Stimulated activated CD4-positive, alpha-beta T cell treated with anti-CD3 and anti-CD28 coated beads, Interleukin-2, amount 100 ng/mL, for 24 hours (primary cell): ENCODE results near the gene LCORL.
A peak's percentile ranks its signal among the peaks of the same experiment; 100 is the strongest.

Source experiments
- DNase-seq, 2 donors: peaks; one replicate each; pipeline ENCODE4 v3.0.0-alpha.2; 2020

LCORL gene

GRCh38 chr4:17823871-17824669 is 197.5 kb downstream of the LCORL start:
- no peak for DNase-seq

- DNase-seq: no peak
These were observed 204.5 kb downstream of the LCORL start for GRCh38 chr4:17817027-17817426.

GRCh38 chr4:17816142-17816541 is 205.4 kb downstream of the LCORL start:
- no peak for DNase-seq

GRCh38 chr4:17814140-17814539 is 207.4 kb downstream of the LCORL start:
- DNase-seq: no peak

GRCh38 chr4:17812801-17813200 is 208.8 kb downstream of the LCORL start:
- no peak for DNase-seq

- DNase-seq: no peak
These were observed 209.4 kb downstream of the LCORL start for GRCh38 chr4:17812125-17812524.

GRCh38 chr4:17811078-17811603 is 210.4 kb downstream of the LCORL start:
- peak; percentile 27 to 42 for DNase-seq

GRCh38 chr4:17810260-17811077 is 211.1 kb downstream of the LCORL start, which contains the start of the genes DCAF16 and NCAPG:
Gene DCAF16 (minus strand): TSS chr4:17810757. CDS start chr4:17804141, 6,616 bp downstream.
Gene NCAPG (plus strand): TSS chr4:17810979. CDS start chr4:17811078, 99 bp downstream.
- peak; percentile 99 to 100 for DNase-seq

GRCh38 chr4:17809667-17810066 is 211.9 kb downstream of the LCORL start:
- DNase-seq: no peak

- DNase-seq: no peak
These were observed 214.1 kb downstream of the LCORL start for GRCh38 chr4:17807446-17807845.

- no peak for DNase-seq
These were observed 215.9 kb downstream of the LCORL start for GRCh38 chr4:17805580-17806155.

- DNase-seq: no peak
These were observed 223.7 kb downstream of the LCORL start for GRCh38 chr4:17797808-17798207.

- DNase-seq: no peak
These were observed 226.8 kb downstream of the LCORL start for GRCh38 chr4:17794730-17795129.
